ENCODE results near the gene OTUD5. TPM values are rescaled to one million over a fixed set of nuclear protein-coding genes. Genes with fewer than 3 reads are reported as not detected.

OTUD5 gene
- total RNA-seq, 1 experiment from 2014 or later, result 62.5 TPM

- WGBS (ENCODE audit: extremely low coverage, insufficient read length, low lambda C conversion rate), result no CpG with 5 or more reads among the region's 13 CpGs
- Histone ChIP-seq H2BK20ac (ENCODE audit: low read depth, low read length, poor library complexity, severe bottlenecking) (no peak overlapping the region), H4K91ac (ENCODE audit: insufficient read length, low read depth, low read length) (no peak overlapping the region), H3K18ac (ENCODE audit: insufficient read length, low read depth, low read length) (no peak overlapping the region), H3K56ac (ENCODE audit: insufficient read length, low read depth, low read length) (no peak overlapping the region), H4K20me1 (ENCODE audit: control insufficient read depth, insufficient read depth, insufficient read length) (no peaks in the 10 kb centered on the region), H3K4me1 (ENCODE audit: insufficient read depth, low read length) (peaks cover 23% of the 10 kb centered on the region; the same call in 1 of the 2 replicates), H3K79me1 (ENCODE audit: insufficient read depth, low read depth, low read length, poor library complexity, severe bottlenecking) (peaks cover 3% of the 10 kb centered on the region), H2BK15ac (ENCODE audit: low read depth, low read length) (no peak overlapping the region; the same call in 1 of the 2 replicates), H2BK12ac (ENCODE audit: insufficient read length, low read depth, low read length) (no peak overlapping the region), H2BK5ac (ENCODE audit: insufficient read length, low read length) (peak overlapping the region; percentile 41), H3K23me2 (ENCODE audit: insufficient read length, low read depth, low read length, poor library complexity, severe bottlenecking) (peaks cover 4% of the 10 kb centered on the region), H4K8ac (replicated peaks; ENCODE audit: insufficient read length, low read depth, low read length) (no peak overlapping the region), H3K4ac (ENCODE audit: low read depth, low read length) (no peak overlapping the region), H3K9me3 (ENCODE audit: control insufficient read depth, low read depth, low read length) (no peaks in the 10 kb centered on the region), H3T11ph (ENCODE audit: low read length) (no peak overlapping the region), H4K5ac (ENCODE audit: insufficient read length, low read depth, low read length) (no peak overlapping the region), H3K23ac (ENCODE audit: insufficient read length, low read depth, low read length) (no peak overlapping the region), H3K79me2 (ENCODE audit: insufficient read depth, low read length) (peaks cover 10% of the 10 kb centered on the region; the same call in 1 of the 2 replicates), H3K27ac (ENCODE audit: insufficient read length, low read depth, low read length) (no peak overlapping the region), H2AK5ac (ENCODE audit: insufficient read length, low read length) (no peak overlapping the region), H3K4me2 (ENCODE audit: insufficient read depth, insufficient read length, low read length) (no peak overlapping the region), H3K27me3 (ENCODE audit: insufficient read depth, low read length) (no peaks in the 10 kb centered on the region), H2BK120ac (ENCODE audit: low read depth, low read length, poor library complexity, severe bottlenecking) (no peak overlapping the region), H3K9ac (ENCODE audit: extremely low read depth, insufficient read length, low read length) (no peak overlapping the region), H3K14ac (ENCODE audit: insufficient read depth, low read length) (no peak overlapping the region), H2AFZ (ENCODE audit: low read length) (no peak overlapping the region)
- H3K4me1 Mint-ChIP-seq, result peaks cover 41 to 55% of the 10 kb centered on the region in 2 experiments
- no peak overlapping the region for H3K4me3 Mint-ChIP-seq
- H3K9me3 Mint-ChIP-seq, result peaks cover 70 to 87% of the 10 kb centered on the region in 2 experiments
- H3K27me3 Mint-ChIP-seq (ENCODE audit: low read depth), result no peaks in the 10 kb centered on the region
- peaks cover 27 to 49% (median 37%) of the 10 kb centered on the region in 3 experiments for H3K36me3 Mint-ChIP-seq (ENCODE audit: insufficient read depth in 1 of 3, low read depth in 3 of 3)
- peak overlapping the region in 2 of 3 experiments; percentile 76 to 82; a peak in 3 of 7 replicates for H3K27ac Mint-ChIP-seq
- DNase-seq, result no peak
- no peak for TF ChIP-seq CTCF (conservative IDR thresholded peaks at IDR 0.05)
Observed at GRCh38 chrX:48923771-48924170, 33.6 kb downstream of the OTUD5 start.
